Stomach (tissue), 9 donors: Measurements from ENCODE around the gene GAS6. TPM values are rescaled to one million over a fixed set of nuclear protein-coding genes. Genes with fewer than 3 reads are reported as not detected.

Experiments
- DNase-seq, 2 donors: peaks; one replicate each; pipeline versions ENCODE4 v3.0.0 to v3.0.0-alpha.2; 2013 to 2019
- H3K27ac ChIP-seq, 5 donors: fragments of 200-600 bp in 4 of 5; sonication (generic) in 4 of 5; one replicate each; pipeline ENCODE4 v1.5.1; 2013 to 2019; ENCODE audit warnings: mild to moderate bottlenecking in 1 of 5, moderate library complexity in 1 of 5
- H3K27me3 ChIP-seq, 3 donors: fragments of 200-600 bp; sonication (generic); one replicate each; pipeline ENCODE4 v1.5.1; 2017 to 2019; ENCODE audit warnings: mixed run types in 1 of 3
- H3K36me3 ChIP-seq, 4 donors: fragments of 200-600 bp; sonication (generic); 1 replicate in 3 of 4; 2 replicates in 1 of 4; pipeline ENCODE4 v1.5.1; 2016 to 2019
- H3K4me1 ChIP-seq, 4 donors: fragments of 200-600 bp; sonication (generic); one replicate each; pipeline ENCODE4 v1.5.1; 2016 to 2019
- H3K4me3 ChIP-seq, 4 donors: fragments of 200-600 bp; sonication (generic) in 3 of 4; one replicate each; pipeline ENCODE4 v1.5.1; 2016 to 2019; ENCODE audit warnings: mild to moderate bottlenecking in 1 of 4
- H3K9me3 ChIP-seq, 4 donors: fragments of 200-600 bp; sonication (generic); one replicate each; pipeline ENCODE4 v1.5.1; 2016 to 2019
- CTCF ChIP-seq, 7 experiments: fragments of 450-650 bp in 4 of 7; fragments of 200-600 bp in 3 of 7; sonication (generic) in 3 of 7; IDR thresholded peaks; one replicate each; pipeline ENCODE4 v1.5.1; 2016 to 2019; ENCODE audit warnings: antibody characterized with exemption in 7 of 7, control low read depth in 2 of 7, mild to moderate bottlenecking in 1 of 7
- EP300 ChIP-seq: sonication (generic); formaldehyde crosslinking; IDR thresholded peaks from one replicate; pipeline ENCODE4 v1.6.1; 2017; ENCODE audit warnings: antibody characterized with exemption
- POLR2A ChIP-seq, 4 donors: fragments of 450-650 bp; IDR thresholded peaks; one replicate each; pipeline ENCODE4 v1.6.1; 2016; ENCODE audit warnings: antibody characterized with exemption in 4 of 4, control low read depth in 2 of 4, mild to moderate bottlenecking in 1 of 4, moderate library complexity in 1 of 4
- POLR2AphosphoS5 ChIP-seq, 3 donors: sonication (generic); formaldehyde crosslinking; IDR thresholded peaks; one replicate each; pipeline ENCODE4 v1.6.1; 2016; ENCODE audit warnings: antibody characterized with exemption in 3 of 3
- WGBS, 5 donors: extraction: QIAGEN DNeasy Blood & Tissue Kit in 3 of 5; methylation state at CpG; one replicate each; pipeline versions ENCODE4 v1.1.5 to v1.1.7; 2013 to 2018; 5-methylcytosine and 5-hydroxymethylcytosine counted together
- intact Hi-C: fragments of 100-400 bp; cut with DNase I; formaldehyde crosslinking; loops from one replicate; pipeline ENCODE4 v1.15.1; 2023; ENCODE audit warnings: low total_unique reads
- polyA plus RNA-seq, 3 donors: library from polyadenylated mRNA; stranded (reverse); fragments of 200-250 nt; gene quantifications; one replicate each; pipeline ENCODE4 v1.2.3, GENCODE V29; 2013
- total RNA-seq, 5 donors: library from RNA; depleted of rRNA; stranded (reverse); fragments of >200 nt; gene quantifications; one replicate each; pipeline versions ENCODE4 v1.1.0 to v1.2.3, GENCODE V29; 2014 to 2016
- donor health status: healthy with polysubstance abuse.
- donor health status: Bipolar disorder and iron deficiency.
- donor health status: healthy.

GAS6 gene
- total and polyA plus RNA-seq, 8 donors: 31.4 to 409 (median 92.9) TPM

GRCh38 chr13:113845055-113845454, 18.8 kb downstream of the GAS6 start:
- no peaks in the 10 kb centered on the region for H3K9me3 ChIP-seq
- H3K27me3 ChIP-seq: no peaks in the 10 kb centered on the region
- no peak overlapping the region for H3K4me3 ChIP-seq
- no peak overlapping the region for H3K27ac ChIP-seq
- H3K36me3 ChIP-seq: peaks cover 4 to 56% (median 49%) of the 10 kb centered on the region in 4 donors
- no peak for DNase-seq
- TF ChIP-seq POLR2A (IDR thresholded peaks at IDR 0.05) (no peak), EP300 (no peak), CTCF (IDR thresholded peaks at IDR 0.05) (no peak), POLR2AphosphoS5 (IDR thresholded peaks at IDR 0.05) (no peak)
- 81 to 94% (median 93%) methylated on average over 7 to 13 of the region's 13 CpGs for WGBS, 5 donors
- intact Hi-C loops: no loop called here
- peaks cover 14 to 64% (median 34%) of the 10 kb centered on the region in 4 donors for H3K4me1 ChIP-seq

- 76 to 87% (median 80%) methylated on average over 25 to 26 of the region's 26 CpGs for WGBS, 5 donors
- Histone ChIP-seq H3K4me1 (peaks cover 20 to 64% (median 43%) of the 10 kb centered on the region in 4 donors), H3K4me3 (no peak overlapping the region), H3K9me3 (no peaks in the 10 kb centered on the region), H3K27me3 (no peaks in the 10 kb centered on the region), H3K36me3 (peaks cover 4 to 56% (median 49%) of the 10 kb centered on the region in 4 donors), H3K27ac (no peak overlapping the region)
- TF ChIP-seq POLR2A (IDR thresholded peaks at IDR 0.05) (no peak), EP300 (no peak), POLR2AphosphoS5 (IDR thresholded peaks at IDR 0.05) (no peak), CTCF (IDR thresholded peaks at IDR 0.05) (no peak)
- no peak for DNase-seq
- intact Hi-C loops: no loop called here
Measured at GRCh38 chr13:113843864-113844556, 19.9 kb downstream of the GAS6 start.

GRCh38 chr13:113843063-113843654, 20.7 kb downstream of the GAS6 start:
- Histone ChIP-seq H3K27me3 (no peaks in the 10 kb centered on the region), H3K9me3 (no peaks in the 10 kb centered on the region), H3K27ac (no peak overlapping the region), H3K36me3 (peaks cover 4 to 56% (median 49%) of the 10 kb centered on the region in 4 donors), H3K4me1 (peaks cover 28 to 64% (median 44%) of the 10 kb centered on the region in 4 donors), H3K4me3 (no peak overlapping the region)
- intact Hi-C loops: no loop called here
- 49 to 89% (median 69%) methylated on average over 30 of the region's 30 CpGs for WGBS, 5 donors
- TF ChIP-seq CTCF (IDR thresholded peaks at IDR 0.05) (no peak), POLR2AphosphoS5 (IDR thresholded peaks at IDR 0.05) (no peak), POLR2A (IDR thresholded peaks at IDR 0.05) (no peak), EP300 (no peak)
- DNase-seq: no peak

GRCh38 chr13:113842336-113843062, 21.4 kb downstream of the GAS6 start:
- no peak for TF ChIP-seq POLR2AphosphoS5 (IDR thresholded peaks at IDR 0.05)
- TF ChIP-seq POLR2A (IDR thresholded peaks at IDR 0.05): no peak
- TF ChIP-seq CTCF (IDR thresholded peaks at IDR 0.05): no peak
- no peak for TF ChIP-seq EP300
- WGBS, 5 donors: 91 to 95% (median 93%) methylated on average over 26 to 29 of the region's 29 CpGs
- peaks cover 4 to 53% (median 48%) of the 10 kb centered on the region in 4 donors for H3K36me3 ChIP-seq
- intact Hi-C loops: no loop called here
- H3K27me3 ChIP-seq: no peaks in the 10 kb centered on the region
- H3K27ac ChIP-seq: no peak overlapping the region
- H3K9me3 ChIP-seq: no peaks in the 10 kb centered on the region
- no peak for DNase-seq
- H3K4me1 ChIP-seq: peaks cover 34 to 69% (median 49%) of the 10 kb centered on the region in 4 donors
- H3K4me3 ChIP-seq: no peak overlapping the region
